Mammary epithelial cell (primary cell): ENCODE data around the gene FBXO30.

ENCODE experiments used
- CTCF ChIP-seq, 2 donors: IDR thresholded peaks in 1 of 2; conservative IDR thresholded peaks in 1 of 2; 2 replicates each; pipeline ENCODE4 v1.5.1; 2011 to 2012; ENCODE audit warnings: inconsistent platforms in 2 of 2, low read length in 2 of 2, mild to moderate bottlenecking in 2 of 2, control low read depth in 1 of 2, low read depth in 1 of 2; ENCODE audit not compliant: insufficient read depth in 1 of 2; ENCODE audit errors: extremely low read depth in 1 of 2
- EZH2 ChIP-seq: IDR thresholded peaks from 2 replicates; pipeline ENCODE4 v1.6.1; 2012; ENCODE audit warnings: low read length, inconsistent platforms, borderline replicate concordance

- TF ChIP-seq CTCF (conservative IDR thresholded peaks at IDR 0.05 in 1 of 2, IDR thresholded peaks at IDR 0.05 in 1 of 2; ENCODE audit: extremely low read depth in 1 of 2, insufficient read depth in 1 of 2, low read depth in 1 of 2, low read length in 2 of 2) (no peak), EZH2 (no peak)
Measured at GRCh38 chr6:145756170-145756662, 58.4 kb downstream of the FBXO30 start.
